Liver (tissue), 3 donors: ENCODE measurements around the gene RAB27A.

Experiments used
- EGR1 ChIP-seq, 2 donors: IDR thresholded peaks; 2 replicates each; pipeline ENCODE4 v1.6.1; 2016 to 2018; ENCODE audit warnings: antibody characterized with exemption in 2 of 2, low read depth in 2 of 2
- FOXA1 ChIP-seq: IDR thresholded peaks from 2 replicates; pipeline ENCODE4 v1.6.1; 2016; ENCODE audit warnings: antibody characterized with exemption
- GABPA ChIP-seq, 2 donors: IDR thresholded peaks in 1 of 2; conservative IDR thresholded peaks in 1 of 2; 2 replicates each; pipeline ENCODE4 v1.6.1; 2016; ENCODE audit warnings: antibody characterized with exemption in 2 of 2, mild to moderate bottlenecking in 1 of 2, moderate library complexity in 1 of 2
- JUND ChIP-seq, 2 donors: IDR thresholded peaks; 2 replicates each; pipeline ENCODE4 v1.6.1; 2016; ENCODE audit warnings: antibody characterized with exemption in 2 of 2
- RAD21 ChIP-seq, 2 donors: IDR thresholded peaks; 2 replicates each; pipeline ENCODE4 v1.6.1; 2016; ENCODE audit warnings: antibody characterized with exemption in 2 of 2, mild to moderate bottlenecking in 2 of 2
- TAF1 ChIP-seq: conservative IDR thresholded peaks from 2 replicates; pipeline ENCODE4 v1.6.1; 2016; ENCODE audit warnings: antibody characterized with exemption, mild to moderate bottlenecking
- TF ChIP-seq, protein P1 (sequence below): fragments of 150-350 bp; IDR thresholded peaks from 2 replicates; pipeline ENCODE4 v1.5.1; 2017; ENCODE audit warnings: improper control_type of control experiment, low read depth, low read length; ENCODE audit not compliant: missing input control
- TF ChIP-seq, protein P2 (sequence below): IDR thresholded peaks from 2 replicates; pipeline ENCODE4 v1.6.1; 2016; ENCODE audit warnings: antibody characterized with exemption, mild to moderate bottlenecking
- TF ChIP-seq, protein P3 (sequence below): IDR thresholded peaks from 2 replicates; pipeline ENCODE4 v1.6.1; 2016; ENCODE audit warnings: antibody characterized with exemption
- donor health status: healthy.
- donor health status: healthy.

DNA sequence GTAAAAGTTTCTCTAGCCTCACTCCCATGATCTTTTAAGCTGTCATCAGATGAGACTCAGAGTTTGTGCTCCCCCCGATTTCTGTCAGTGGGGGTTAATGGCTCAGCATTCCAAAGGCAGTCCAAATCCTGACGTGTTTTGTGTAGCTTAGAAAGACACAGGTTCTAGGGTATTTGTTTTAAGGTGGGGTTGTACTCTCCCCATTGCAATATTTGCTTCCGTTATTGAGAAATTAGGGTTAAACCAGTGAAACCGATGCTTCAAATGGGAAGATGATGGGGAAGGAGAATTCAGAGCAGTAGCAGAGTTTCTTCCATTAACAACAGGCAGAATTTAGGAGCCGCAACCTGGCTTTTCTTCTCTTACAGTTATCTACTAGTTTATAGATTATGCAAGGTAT, 32.9 kb upstream of the RAB27A start:
- TF ChIP-seq, protein P1, sequence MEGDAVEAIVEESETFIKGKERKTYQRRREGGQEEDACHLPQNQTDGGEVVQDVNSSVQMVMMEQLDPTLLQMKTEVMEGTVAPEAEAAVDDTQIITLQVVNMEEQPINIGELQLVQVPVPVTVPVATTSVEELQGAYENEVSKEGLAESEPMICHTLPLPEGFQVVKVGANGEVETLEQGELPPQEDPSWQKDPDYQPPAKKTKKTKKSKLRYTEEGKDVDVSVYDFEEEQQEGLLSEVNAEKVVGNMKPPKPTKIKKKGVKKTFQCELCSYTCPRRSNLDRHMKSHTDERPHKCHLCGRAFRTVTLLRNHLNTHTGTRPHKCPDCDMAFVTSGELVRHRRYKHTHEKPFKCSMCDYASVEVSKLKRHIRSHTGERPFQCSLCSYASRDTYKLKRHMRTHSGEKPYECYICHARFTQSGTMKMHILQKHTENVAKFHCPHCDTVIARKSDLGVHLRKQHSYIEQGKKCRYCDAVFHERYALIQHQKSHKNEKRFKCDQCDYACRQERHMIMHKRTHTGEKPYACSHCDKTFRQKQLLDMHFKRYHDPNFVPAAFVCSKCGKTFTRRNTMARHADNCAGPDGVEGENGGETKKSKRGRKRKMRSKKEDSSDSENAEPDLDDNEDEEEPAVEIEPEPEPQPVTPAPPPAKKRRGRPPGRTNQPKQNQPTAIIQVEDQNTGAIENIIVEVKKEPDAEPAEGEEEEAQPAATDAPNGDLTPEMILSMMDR = no peak
- TF ChIP-seq, protein P2, sequence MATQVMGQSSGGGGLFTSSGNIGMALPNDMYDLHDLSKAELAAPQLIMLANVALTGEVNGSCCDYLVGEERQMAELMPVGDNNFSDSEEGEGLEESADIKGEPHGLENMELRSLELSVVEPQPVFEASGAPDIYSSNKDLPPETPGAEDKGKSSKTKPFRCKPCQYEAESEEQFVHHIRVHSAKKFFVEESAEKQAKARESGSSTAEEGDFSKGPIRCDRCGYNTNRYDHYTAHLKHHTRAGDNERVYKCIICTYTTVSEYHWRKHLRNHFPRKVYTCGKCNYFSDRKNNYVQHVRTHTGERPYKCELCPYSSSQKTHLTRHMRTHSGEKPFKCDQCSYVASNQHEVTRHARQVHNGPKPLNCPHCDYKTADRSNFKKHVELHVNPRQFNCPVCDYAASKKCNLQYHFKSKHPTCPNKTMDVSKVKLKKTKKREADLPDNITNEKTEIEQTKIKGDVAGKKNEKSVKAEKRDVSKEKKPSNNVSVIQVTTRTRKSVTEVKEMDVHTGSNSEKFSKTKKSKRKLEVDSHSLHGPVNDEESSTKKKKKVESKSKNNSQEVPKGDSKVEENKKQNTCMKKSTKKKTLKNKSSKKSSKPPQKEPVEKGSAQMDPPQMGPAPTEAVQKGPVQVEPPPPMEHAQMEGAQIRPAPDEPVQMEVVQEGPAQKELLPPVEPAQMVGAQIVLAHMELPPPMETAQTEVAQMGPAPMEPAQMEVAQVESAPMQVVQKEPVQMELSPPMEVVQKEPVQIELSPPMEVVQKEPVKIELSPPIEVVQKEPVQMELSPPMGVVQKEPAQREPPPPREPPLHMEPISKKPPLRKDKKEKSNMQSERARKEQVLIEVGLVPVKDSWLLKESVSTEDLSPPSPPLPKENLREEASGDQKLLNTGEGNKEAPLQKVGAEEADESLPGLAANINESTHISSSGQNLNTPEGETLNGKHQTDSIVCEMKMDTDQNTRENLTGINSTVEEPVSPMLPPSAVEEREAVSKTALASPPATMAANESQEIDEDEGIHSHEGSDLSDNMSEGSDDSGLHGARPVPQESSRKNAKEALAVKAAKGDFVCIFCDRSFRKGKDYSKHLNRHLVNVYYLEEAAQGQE = no peak
- TF ChIP-seq RAD21 (IDR thresholded peaks at IDR 0.05) (peak in 1 of 2 donors; percentile 9), EGR1 (IDR thresholded peaks at IDR 0.05; ENCODE audit: low read depth in 2 of 2) (peak in 1 of 2 donors; percentile 38), TAF1 (no peak), GABPA (IDR thresholded peaks at IDR 0.05 in 1 of 2, conservative IDR thresholded peaks at IDR 0.05 in 1 of 2) (no peak), JUND (IDR thresholded peaks at IDR 0.05) (peak in 1 of 2 donors; percentile 43), FOXA1 (no peak)
- TF ChIP-seq, protein P3, sequence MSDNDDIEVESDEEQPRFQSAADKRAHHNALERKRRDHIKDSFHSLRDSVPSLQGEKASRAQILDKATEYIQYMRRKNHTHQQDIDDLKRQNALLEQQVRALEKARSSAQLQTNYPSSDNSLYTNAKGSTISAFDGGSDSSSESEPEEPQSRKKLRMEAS = no peak
